BLaER1 treated with 17β-estradiol and CSF1 and Interleukin-3, amounts not matched to agents 10 nM and 100 nM (cell line): ENCODE data around the gene DGUOK.
A peak's percentile ranks its signal among the peaks of the same experiment; 100 is the strongest.

Experiments
- H3K27ac ChIP-seq, 11 experiments: shearing (Covaris generic); formaldehyde crosslinking; 2 replicates each; pipeline ENCODE4 v1.8.1; 2022
- H3K27me3 ChIP-seq, 11 experiments: shearing (Covaris generic); formaldehyde crosslinking; 2 replicates each; pipeline ENCODE4 v1.8.1; 2022
- H3K36me3 ChIP-seq, 11 experiments: shearing (Covaris generic); formaldehyde crosslinking; 2 replicates each; pipeline ENCODE4 v1.8.1; 2022
- H3K4me1 ChIP-seq, 10 experiments: shearing (Covaris generic); formaldehyde crosslinking; 2 replicates each; pipeline ENCODE4 v1.8.1; 2022
- H3K4me2 ChIP-seq, 11 experiments: shearing (Covaris generic); formaldehyde crosslinking; 2 replicates each; pipeline ENCODE4 v1.8.1; 2022
- H3K4me3 ChIP-seq, 10 experiments: shearing (Covaris generic); formaldehyde crosslinking; 2 replicates each; pipeline ENCODE4 v1.8.1; 2022
- H3K9ac ChIP-seq, 11 experiments: shearing (Covaris generic); formaldehyde crosslinking; 2 replicates each; pipeline ENCODE4 v1.8.1; 2022
- H3K9me3 ChIP-seq, 11 experiments: shearing (Covaris generic); formaldehyde crosslinking; replicated peaks in 1 of 11; 2 replicates each; pipeline ENCODE4 v1.8.1; 2022
- H4K20me1 ChIP-seq, 11 experiments: shearing (Covaris generic); formaldehyde crosslinking; 2 replicates each; pipeline ENCODE4 v1.8.1; 2022
- Cebpa-rat ChIP-seq, 11 experiments: shearing (Covaris generic); IDR thresholded peaks; 2 replicates each; pipeline ENCODE4 v1.8.1; 2022

DGUOK gene

GRCh38 chr2:73915437-73915993, 11.2 kb upstream of the DGUOK start:
- Histone ChIP-seq H3K27me3 (no peaks in the 10 kb centered on the region), H3K4me1 (peaks cover 0 to 12% (median 7%) of the 10 kb centered on the region in 10 experiments; a peak in 12 of 20 replicates), H3K9ac (no peak overlapping the region), H3K27ac (no peak overlapping the region), H4K20me1 (no peaks in the 10 kb centered on the region), H3K4me3 (no peak overlapping the region), H3K36me3 (no peaks in the 10 kb centered on the region), H3K4me2 (peak overlapping the region in 1 of 11 experiments; percentile 42; a peak in 1 of 22 replicates), H3K9me3 (0 out of 22 replicates have a peak, but pooled peaks cover 0 to 7% (median 0%) of the 10 kb centered on the region in 11 experiments)
- TF ChIP-seq Cebpa-rat (IDR thresholded peaks at IDR 0.05) = no peak

GRCh38 chr2:73916666-73917065, 10.0 kb upstream of the DGUOK start:
- H3K9ac ChIP-seq = no peak overlapping the region

GRCh38 chr2:73917296-73917695, 9.4 kb upstream of the DGUOK start:
- H3K9ac ChIP-seq = no peak overlapping the region
- no peak overlapping the region for H3K4me3 ChIP-seq
- 0 out of 22 replicates have a peak, but pooled peaks cover 0 to 7% (median 0%) of the 10 kb centered on the region in 11 experiments for H3K9me3 ChIP-seq
- no peaks in the 10 kb centered on the region for H3K36me3 ChIP-seq
- H3K4me2 ChIP-seq = peak overlapping the region in 6 of 11 experiments; percentile 2 to 26 (median 22); a peak in 4 of 22 replicates
- H3K27ac ChIP-seq = no peak overlapping the region
- no peak for TF ChIP-seq Cebpa-rat (IDR thresholded peaks at IDR 0.05)
- no peaks in the 10 kb centered on the region for H4K20me1 ChIP-seq
- H3K4me1 ChIP-seq = peaks cover 0 to 18% (median 8%) of the 10 kb centered on the region in 10 experiments; a peak in 13 of 20 replicates
- H3K27me3 ChIP-seq = no peaks in the 10 kb centered on the region

More at GRCh38 chr2:73916666-73917065, 10.0 kb upstream of the DGUOK start:
- H3K36me3 ChIP-seq = no peaks in the 10 kb centered on the region
- H3K4me1 ChIP-seq = peaks cover 0 to 18% (median 8%) of the 10 kb centered on the region in 10 experiments; a peak in 13 of 20 replicates
- H3K27me3 ChIP-seq = no peaks in the 10 kb centered on the region
- H4K20me1 ChIP-seq = no peaks in the 10 kb centered on the region
- H3K4me2 ChIP-seq = no peak overlapping the region
- 0 out of 22 replicates have a peak, but pooled peaks cover 0 to 7% (median 0%) of the 10 kb centered on the region in 11 experiments for H3K9me3 ChIP-seq
- no peak for TF ChIP-seq Cebpa-rat (IDR thresholded peaks at IDR 0.05)
- no peak overlapping the region for H3K4me3 ChIP-seq
- no peak overlapping the region for H3K27ac ChIP-seq

- H3K27me3 ChIP-seq = no peaks in the 10 kb centered on the region
- peak overlapping the region in 6 of 11 experiments; percentile 2 to 26 (median 22); a peak in 5 of 22 replicates for H3K4me2 ChIP-seq
- no peak for TF ChIP-seq Cebpa-rat (IDR thresholded peaks at IDR 0.05)
Measured at GRCh38 chr2:73917696-73918207, 8.9 kb upstream of the DGUOK start.

GRCh38 chr2:73918856-73919255, 7.8 kb upstream of the DGUOK start:
- no peaks in the 10 kb centered on the region for H4K20me1 ChIP-seq
- TF ChIP-seq Cebpa-rat (IDR thresholded peaks at IDR 0.05) = no peak
- peaks cover 0 to 18% (median 8%) of the 10 kb centered on the region in 10 experiments; a peak in 13 of 20 replicates for H3K4me1 ChIP-seq
- no peak overlapping the region for H3K27ac ChIP-seq
- no peak overlapping the region for H3K9ac ChIP-seq
- H3K4me3 ChIP-seq = no peak overlapping the region
- H3K27me3 ChIP-seq = no peaks in the 10 kb centered on the region
- no peak overlapping the region for H3K4me2 ChIP-seq
- no peaks in the 10 kb centered on the region for H3K36me3 ChIP-seq
- 0 out of 22 replicates have a peak, but pooled peaks cover 0 to 7% (median 0%) of the 10 kb centered on the region in 11 experiments for H3K9me3 ChIP-seq

More at GRCh38 chr2:73917696-73918207, 8.9 kb upstream of the DGUOK start:
- Histone ChIP-seq H3K4me1 (peaks cover 0 to 18% (median 8%) of the 10 kb centered on the region in 10 experiments; a peak in 13 of 20 replicates), H3K27ac (no peak overlapping the region), H3K4me3 (no peak overlapping the region), H3K36me3 (no peaks in the 10 kb centered on the region), H4K20me1 (no peaks in the 10 kb centered on the region), H3K9ac (no peak overlapping the region), H3K9me3 (0 out of 22 replicates have a peak, but pooled peaks cover 0 to 7% (median 0%) of the 10 kb centered on the region in 11 experiments)

- no peak overlapping the region for H3K4me3 ChIP-seq
- H3K27ac ChIP-seq = no peak overlapping the region
- peaks cover 0 to 18% (median 7%) of the 10 kb centered on the region in 10 experiments; a peak in 13 of 20 replicates for H3K4me1 ChIP-seq
- no peaks in the 10 kb centered on the region for H3K27me3 ChIP-seq
- H3K36me3 ChIP-seq = no peaks in the 10 kb centered on the region
- no peaks in the 10 kb centered on the region for H4K20me1 ChIP-seq
- no peak overlapping the region for H3K9ac ChIP-seq
- TF ChIP-seq Cebpa-rat (IDR thresholded peaks at IDR 0.05) = no peak
- H3K4me2 ChIP-seq = no peak overlapping the region
- H3K9me3 ChIP-seq = peaks cover 0 to 7% (median 0%) of the 10 kb centered on the region in 11 experiments; a peak in 3 of 22 replicates
Measured at GRCh38 chr2:73919596-73920228, 7.0 kb upstream of the DGUOK start.

- H3K9ac ChIP-seq = no peak overlapping the region
- no peaks in the 10 kb centered on the region for H3K36me3 ChIP-seq
- H3K9me3 ChIP-seq = peaks cover 0 to 10% (median 5%) of the 10 kb centered on the region in 11 experiments; a peak in 7 of 22 replicates
- H3K4me2 ChIP-seq = peak overlapping the region in 1 of 11 experiments; percentile 15; a peak in 1 of 22 replicates
- no peaks in the 10 kb centered on the region for H3K27me3 ChIP-seq
- TF ChIP-seq Cebpa-rat (IDR thresholded peaks at IDR 0.05) = no peak
- no peak overlapping the region for H3K27ac ChIP-seq
- no peaks in the 10 kb centered on the region for H4K20me1 ChIP-seq
- no peak overlapping the region for H3K4me3 ChIP-seq
- peaks cover 1 to 22% (median 8%) of the 10 kb centered on the region in 10 experiments; a peak in 18 of 20 replicates for H3K4me1 ChIP-seq
Measured at GRCh38 chr2:73920577-73921545, 5.8 kb upstream of the DGUOK start.

- H4K20me1 ChIP-seq = no peaks in the 10 kb centered on the region
- H3K9me3 ChIP-seq = peaks cover 0 to 13% (median 5%) of the 10 kb centered on the region in 11 experiments; a peak in 7 of 22 replicates
- no peaks in the 10 kb centered on the region for H3K27me3 ChIP-seq
- no peak for TF ChIP-seq Cebpa-rat (IDR thresholded peaks at IDR 0.05)
- H3K4me3 ChIP-seq = no peak overlapping the region
- no peak overlapping the region for H3K4me2 ChIP-seq
- H3K9ac ChIP-seq = no peak overlapping the region
- peaks cover 6 to 28% (median 13%) of the 10 kb centered on the region in 10 experiments; a peak in 19 of 20 replicates for H3K4me1 ChIP-seq
- no peak overlapping the region for H3K27ac ChIP-seq
- no peaks in the 10 kb centered on the region for H3K36me3 ChIP-seq
Measured at GRCh38 chr2:73921581-73921980, 5.1 kb upstream of the DGUOK start.
